DND-41 (cell line): Measurements from ENCODE around the gene TEN1.

Experiments
- CTCF ChIP-seq: IDR thresholded peaks from 2 replicates; pipeline ENCODE4 v1.5.1; 2012; ENCODE audit warnings: borderline replicate concordance, low read length, moderate library complexity, mild to moderate bottlenecking; ENCODE audit not compliant: poor library complexity, severe bottlenecking; ENCODE audit errors: extremely low read depth
- EZH2 ChIP-seq: IDR thresholded peaks from 3 replicates; pipeline ENCODE4 v1.6.1; 2012; ENCODE audit warnings: borderline replicate concordance, low read depth, mild to moderate bottlenecking, moderate library complexity, low read length, inconsistent platforms; ENCODE audit not compliant: severe bottlenecking

- TF ChIP-seq CTCF = no peak
- no peak for TF ChIP-seq EZH2
Observed at GRCh38 chr17:76018801-76019200, 39.8 kb downstream of the TEN1 start.
